NK-92 treated with Interleukin-12 subunit alpha and Interleukin-12 subunit beta, amount 100 ng/mL, for 24 hours (cell line): ENCODE results near the gene RAB10.
"Not testable (repeated sequence)": the region's sequence is repeated elsewhere in the genome, so short reads cannot be mapped to it uniquely, and the experiment has no call there.

ENCODE experiments used
- DNase-seq: peaks from one replicate; lab custom pipeline; 2025; lab: John Stamatoyannopoulos, UW

The RAB10 gene

GRCh38 chr2:26058390-26058789 lies 24.5 kb downstream of the RAB10 start:
- DNase-seq, result no peak

DNA sequence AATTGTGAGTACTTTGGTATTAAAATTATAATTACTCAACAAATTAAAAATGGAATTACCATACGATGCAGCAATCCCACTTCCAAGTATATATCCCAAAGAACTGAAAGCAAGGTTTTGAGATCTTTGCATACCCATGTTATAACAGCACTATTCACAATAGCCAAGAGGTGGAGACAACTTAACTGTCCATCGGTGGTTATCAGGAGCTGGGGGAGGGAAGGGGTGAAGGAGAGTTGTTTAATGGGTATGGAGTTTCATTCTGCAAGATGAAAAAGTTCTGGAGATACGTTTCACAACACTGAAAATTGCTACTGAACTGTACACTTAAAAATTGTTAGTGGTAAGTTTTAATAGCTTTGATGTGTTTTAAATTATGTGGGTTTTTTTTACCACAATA lies 25.7 kb downstream of the RAB10 start:
- DNase-seq, result no peak

GRCh38 chr2:26061539-26061938 lies 27.7 kb downstream of the RAB10 start:
- no peak for DNase-seq

GRCh38 chr2:26064846-26065245 lies 31.0 kb downstream of the RAB10 start:
- DNase-seq, result no peak

- no peak for DNase-seq
Measured at GRCh38 chr2:26067186-26067974, 33.5 kb downstream of the RAB10 start.

- no peak for DNase-seq
Measured at GRCh38 chr2:26067980-26068507, 34.2 kb downstream of the RAB10 start.

- peak; percentile 29 for DNase-seq
Measured at GRCh38 chr2:26068602-26069298, 34.9 kb downstream of the RAB10 start.

DNA sequence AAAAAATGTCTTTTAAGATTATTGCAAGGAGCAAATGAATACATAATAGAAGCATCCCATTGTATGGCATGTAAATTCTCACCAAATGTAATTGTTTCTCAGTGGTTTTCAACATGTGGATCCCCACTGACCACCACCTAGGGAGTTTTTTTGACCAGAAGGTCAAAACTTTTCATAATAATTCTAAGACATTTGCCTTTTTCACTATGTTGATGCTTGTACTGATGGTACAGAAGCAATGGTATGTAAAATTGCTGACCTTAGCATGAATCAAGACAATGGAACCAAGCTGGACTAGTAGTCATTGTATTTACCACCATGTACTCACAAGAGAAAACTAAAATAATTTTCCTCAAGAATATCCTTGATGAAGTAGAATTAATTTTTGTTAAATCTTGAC lies 36.8 kb downstream of the RAB10 start:
- no peak for DNase-seq

GRCh38 chr2:26072925-26073768 lies 39.3 kb downstream of the RAB10 start:
- DNase-seq, result no peak

DNA sequence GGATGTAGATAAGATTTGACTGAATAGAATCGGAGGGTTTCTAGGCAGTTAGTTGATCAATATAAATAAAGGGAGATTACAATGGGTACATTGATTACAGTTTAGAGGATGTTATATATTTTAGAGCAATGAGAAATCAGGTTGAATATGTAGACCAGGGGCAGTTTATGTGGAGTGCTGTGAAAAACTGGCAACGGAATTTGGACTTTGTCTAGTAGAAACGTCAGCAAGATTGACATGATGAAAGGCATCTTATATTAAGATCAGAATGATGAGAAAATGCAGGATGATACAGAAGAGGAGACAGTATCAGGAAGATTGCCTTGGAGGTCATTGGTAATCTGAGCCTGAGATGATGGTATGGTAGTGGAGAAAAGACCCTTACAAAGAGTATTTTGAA lies 39.9 kb downstream of the RAB10 start:
- no peak for DNase-seq

- DNase-seq, result no peak
Measured at GRCh38 chr2:26074676-26075075, 40.8 kb downstream of the RAB10 start.

GRCh38 chr2:26075173-26075572 lies 41.3 kb downstream of the RAB10 start:
- no peak for DNase-seq

GRCh38 chr2:26076001-26076587 lies 42.2 kb downstream of the RAB10 start:
- no peak for DNase-seq

GRCh38 chr2:26077291-26077690 lies 43.4 kb downstream of the RAB10 start:
- DNase-seq, result no peak

DNA sequence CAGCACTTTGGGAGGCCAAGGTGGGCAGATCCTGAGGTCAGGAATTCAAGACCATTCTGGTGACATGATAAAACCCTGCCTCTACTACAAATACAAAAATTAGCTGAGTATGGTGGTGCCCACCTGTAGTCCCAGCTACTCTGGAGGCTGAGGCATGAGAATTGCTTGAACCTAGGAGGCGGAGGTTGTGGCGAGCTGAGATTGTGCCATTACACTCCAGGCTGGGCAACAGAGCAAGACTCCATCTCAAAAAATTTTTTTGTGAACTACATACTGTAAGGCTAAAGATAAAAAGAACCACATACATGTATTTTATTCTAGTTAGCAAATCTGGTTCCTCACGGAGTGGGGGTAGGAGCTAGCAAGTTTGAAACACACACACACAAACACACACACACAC lies 45.1 kb downstream of the RAB10 start:
- DNase-seq, result no peak

DNA sequence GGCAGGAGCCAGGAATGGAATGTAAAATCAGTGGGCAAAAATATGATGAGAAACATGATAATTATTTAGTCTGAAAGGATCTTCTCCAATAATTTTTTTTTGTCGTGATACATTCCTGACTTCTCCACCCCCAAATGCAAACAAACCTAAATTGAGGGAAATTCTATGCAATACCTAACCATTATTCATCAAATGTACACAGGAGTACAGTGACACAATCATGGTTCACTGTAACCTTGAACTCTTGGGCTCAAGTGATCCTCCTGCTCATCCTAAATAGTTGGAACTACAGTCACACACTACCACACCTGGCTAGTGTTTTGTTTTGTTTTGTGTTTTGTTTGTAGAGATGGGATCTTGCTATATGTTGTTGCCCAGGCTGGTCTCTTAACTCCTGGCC lies 46.5 kb downstream of the RAB10 start:
- no peak for DNase-seq

- DNase-seq, result not testable (repeated sequence)
Measured at GRCh38 chr2:26080925-26081324, 47.0 kb downstream of the RAB10 start.

DNA sequence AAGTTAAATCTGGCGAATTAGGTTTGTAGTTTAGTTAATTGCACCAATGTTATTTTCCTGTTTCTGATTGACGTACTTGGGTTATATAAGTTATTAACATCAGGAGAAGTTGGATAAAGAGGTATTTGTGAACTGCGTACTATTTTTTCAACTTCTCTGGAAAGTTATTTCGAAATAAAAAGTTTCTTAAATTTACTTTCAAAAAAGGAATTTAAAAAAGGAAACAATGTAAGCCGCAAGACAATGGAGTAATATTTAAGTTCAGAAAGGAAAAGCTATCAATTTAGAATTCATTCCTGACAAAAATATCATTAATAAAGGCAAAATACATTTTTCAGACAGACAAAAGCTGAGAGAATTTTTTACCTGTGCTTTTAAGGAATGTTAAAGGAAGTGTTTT lies 47.7 kb downstream of the RAB10 start:
- DNase-seq, result no peak

DNA sequence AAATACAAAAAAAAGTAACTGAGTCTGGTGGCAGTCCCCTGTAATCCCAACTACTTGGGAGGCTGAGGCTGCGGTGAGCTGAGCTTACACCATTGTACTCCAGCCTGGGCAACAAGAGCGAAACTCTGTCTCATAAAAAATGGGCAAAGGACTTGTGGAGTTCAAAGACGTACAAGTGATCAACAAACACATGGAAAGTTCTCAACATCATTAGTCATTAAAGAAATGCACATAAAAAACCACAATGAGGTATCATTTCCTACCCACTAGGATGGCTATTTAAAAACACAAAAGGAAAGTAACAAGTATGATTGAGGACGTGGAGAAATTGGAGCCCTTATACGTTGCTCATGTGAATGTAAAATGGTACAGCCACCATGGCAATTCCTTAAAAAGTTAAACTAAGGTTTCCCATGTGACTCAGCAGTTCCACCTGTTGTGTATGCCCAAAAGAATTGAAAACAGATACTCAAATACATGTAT lies 52.3 kb downstream of the RAB10 start:
- no peak for DNase-seq

DNA sequence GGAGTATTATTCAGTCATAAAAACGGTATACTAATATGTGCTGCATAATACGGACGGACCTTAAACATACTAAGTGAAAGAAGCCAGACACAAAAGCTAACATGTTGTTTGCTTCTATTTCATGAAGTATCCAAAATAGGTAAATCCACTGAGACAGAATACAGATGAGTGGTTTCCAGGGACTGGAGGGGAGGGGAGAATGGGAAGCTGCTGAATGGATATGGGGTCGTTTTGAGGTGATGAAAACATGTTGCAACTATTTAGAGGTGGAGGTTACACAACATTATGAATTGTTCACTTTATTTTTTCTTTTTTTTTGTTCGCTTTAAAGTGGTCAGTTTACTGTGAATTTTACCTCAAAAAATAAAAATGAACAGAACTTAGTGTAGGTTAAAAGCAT lies 52.9 kb downstream of the RAB10 start:
- DNase-seq, result no peak

- no peak for DNase-seq
Measured at GRCh38 chr2:26088038-26088643, 54.3 kb downstream of the RAB10 start.
